Placental pericyte (primary cell): Measurements from ENCODE around the gene PABPC1L. TPM values are rescaled to one million over a fixed set of nuclear protein-coding genes. Genes with fewer than 3 reads are reported as not detected.

ENCODE experiments used
- total RNA-seq: library from RNA; depleted of rRNA; stranded (reverse); fragments of >200 nt; gene quantifications from 2 replicates; pipeline ENCODE4 v1.2.3, GENCODE V29; 2012

Gene PABPC1L
- total RNA-seq: 14.3 and 17.3 TPM in 2 replicates

GRCh38 chr20:44909872-44910689 lies at the start of gene PABPC1L:
Gene PABPC1L (plus strand): TSS chr20:44910060. CDS start chr20:44910144, 84 bp downstream.

GRCh38 chr20:44885392-44886265 lies 24.2 kb upstream of the PABPC1L start, which contains the start of gene YWHAB:
Gene YWHAB (plus strand): TSS chr20:44885705. CDS start chr20:44901534, 15,829 bp downstream.

GRCh38 chr20:44960103-44960852 lies 50.4 kb downstream of the PABPC1L start, which contains the start of gene TOMM34:
Gene TOMM34 (minus strand): TSS chr20:44960397. CDS start chr20:44960333, 64 bp downstream.

GRCh38 chr20:44966030-44966961 lies 56.4 kb downstream of the PABPC1L start, which contains the start of gene STK4:
Gene STK4 (plus strand): TSS chr20:44966512. CDS start chr20:44966569, 57 bp downstream.

Other genes starting within 250 kb of the PABPC1L start
- gene CCN5, start 194.7 kb upstream of the PABPC1L start, total RNA-seq: 0.29 and 1.3 TPM in 2 replicates
- under 0.01 TPM in 1 of 2 replicates, not detected in the other for gene KCNK15, start 164.2 kb upstream of the PABPC1L start, total RNA-seq
- gene RIMS4, start 99.5 kb upstream of the PABPC1L start, total RNA-seq: not detected in 2 replicates
- gene YWHAB, start 24.4 kb upstream of the PABPC1L start, total RNA-seq: 116 and 173 TPM in 2 replicates
- 13.8 and 40.5 TPM in 2 replicates for gene TOMM34, start 50.3 kb downstream of the PABPC1L start, total RNA-seq
- gene STK4, start 56.5 kb downstream of the PABPC1L start, total RNA-seq: 24.5 and 46.8 TPM in 2 replicates
- 0.14 and 0.44 TPM in 2 replicates for gene KCNS1, start 191.1 kb downstream of the PABPC1L start, total RNA-seq
- not detected in 2 replicates for gene WFDC5, start 205.1 kb downstream of the PABPC1L start, total RNA-seq
- not detected in 2 replicates for gene WFDC12, start 214.4 kb downstream of the PABPC1L start, total RNA-seq